ENCODE results near the gene MXD1. TPM values are rescaled to one million over a fixed set of nuclear protein-coding genes. Genes with fewer than 3 reads are reported as not detected.

Gene MXD1
- total RNA-seq, 1 experiment from 2014 or later, result 6.5 TPM

DNA sequence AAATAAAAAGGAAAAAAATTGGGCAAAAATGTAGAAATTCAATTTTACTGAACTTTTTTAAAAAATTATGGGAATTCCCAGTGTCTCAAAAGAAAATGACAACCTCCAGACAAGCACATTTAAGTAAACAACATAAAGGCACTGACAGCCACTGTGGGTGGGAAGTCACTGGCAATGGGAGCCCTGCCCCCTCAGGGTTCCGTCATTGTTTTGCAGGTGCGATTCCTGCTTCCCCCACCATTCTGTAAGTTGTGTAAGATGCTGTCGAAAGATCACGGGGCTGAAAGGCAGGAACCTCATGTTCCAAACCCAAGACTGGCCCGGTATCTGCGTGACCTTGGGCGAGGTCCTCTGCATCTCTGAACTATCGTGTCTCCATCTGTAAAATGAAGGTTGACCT, 62.3 kb downstream of the MXD1 start:
- DNase-seq (ENCODE audit: low read depth, low spot score) (no peak), ATAC-seq (no peak)
- Histone ChIP-seq H3K36me3 (ENCODE audit: control insufficient read depth, insufficient read depth, low read length) (no peaks in the 10 kb centered on the region), H3K27ac (ENCODE audit: low read length) (no peak overlapping the region), H3K9me3 (ENCODE audit: control insufficient read depth, insufficient read depth, low read depth, low read length) (no peaks in the 10 kb centered on the region), H3K27me3 (ENCODE audit: control insufficient read depth, insufficient read depth, low read length) (no peaks in the 10 kb centered on the region), H3K4me3 (ENCODE audit: low read depth in 2 of 2, low read length in 2 of 2) (no peak overlapping the region), H3K4me1 (ENCODE audit: control insufficient read depth, insufficient read depth, low read length) (no peaks in the 10 kb centered on the region)
- intact Hi-C loops (cut with micrococcal nuclease; ENCODE audit: unreplicated experiment), result no loop called here
- ChIA-PET CTCF (no interaction called here), POLR2A (no interaction called here)
- in situ Hi-C loops (cut with HindIII; ENCODE audit: low pct_unique_long_range_greater_than_20kb, low sequenced_read_pairs), result no loop called here
- BruUV-seq (replicated peaks), result no TSS peak
- no peak for TF ChIP-seq REST (IDR thresholded peaks at IDR 0.05; ENCODE audit: insufficient read depth in 1 of 2, low read depth in 2 of 2, low read length in 1 of 2)
- TF ChIP-seq POLR2AphosphoS5 (IDR thresholded peaks at IDR 0.05; ENCODE audit: low read depth, low read length), result no peak
- no peak for TF ChIP-seq CTCF (IDR thresholded peaks at IDR 0.05)
- TF ChIP-seq TCF7L2 (IDR thresholded peaks at IDR 0.05; ENCODE audit: low read depth, low read length), result no peak
- TF ChIP-seq SIN3A (IDR thresholded peaks at IDR 0.05; ENCODE audit: borderline replicate concordance, insufficient read depth, low read depth, low read length), result no peak

GRCh38 chr2:69977906-69978482, 63.1 kb downstream of the MXD1 start:
- no peak for DNase-seq (ENCODE audit: low read depth, low spot score)
- Histone ChIP-seq H3K27me3 (ENCODE audit: control insufficient read depth, insufficient read depth, low read length) (no peaks in the 10 kb centered on the region), H3K36me3 (ENCODE audit: control insufficient read depth, insufficient read depth, low read length) (no peaks in the 10 kb centered on the region), H3K27ac (ENCODE audit: low read length) (no peak overlapping the region), H3K9me3 (ENCODE audit: control insufficient read depth, insufficient read depth, low read depth, low read length) (no peaks in the 10 kb centered on the region), H3K4me3 (ENCODE audit: low read depth in 2 of 2, low read length in 2 of 2) (no peak overlapping the region), H3K4me1 (ENCODE audit: control insufficient read depth, insufficient read depth, low read length) (no peaks in the 10 kb centered on the region)
- intact Hi-C loops (cut with micrococcal nuclease; ENCODE audit: unreplicated experiment) (no loop called here), in situ Hi-C loops (cut with HindIII; ENCODE audit: low pct_unique_long_range_greater_than_20kb, low sequenced_read_pairs) (no loop called here)
- CTCF ChIA-PET, result no interaction called here
- TF ChIP-seq CTCF (IDR thresholded peaks at IDR 0.05) (no peak), SIN3A (IDR thresholded peaks at IDR 0.05; ENCODE audit: borderline replicate concordance, insufficient read depth, low read depth, low read length) (no peak), REST (IDR thresholded peaks at IDR 0.05; ENCODE audit: insufficient read depth in 1 of 2, low read depth in 2 of 2, low read length in 1 of 2) (no peak), POLR2AphosphoS5 (IDR thresholded peaks at IDR 0.05; ENCODE audit: low read depth, low read length) (no peak)
- POLR2A ChIA-PET, result no interaction called here
- ATAC-seq, result no peak; the same call in 1 of the 2 replicates
- BruUV-seq (replicated peaks), result no TSS peak
